ENCODE data around the gene LPCAT1. TPM values are rescaled to one million over a fixed set of nuclear protein-coding genes. Genes with fewer than 3 reads are reported as not detected.

LPCAT1 gene
- total and polyA plus RNA-seq, 2 of the 13 experiments (the other 11 are each of a cell fraction or from before 2014, with no cell fraction given): 29.8 to 90.6 TPM

- TF ChIP-seq ZNF839 (CRISPR knock-in tag; IDR thresholded peaks at IDR 0.05; ENCODE audit: borderline replicate concordance) (no peak), ZFP62 (CRISPR knock-in tag; IDR thresholded peaks at IDR 0.05) (no peak), ZNF234 (CRISPR knock-in tag; conservative IDR thresholded peaks at IDR 0.05) (no peak), PHF21A (CRISPR knock-in tag; IDR thresholded peaks at IDR 0.05) (peak; percentile 96), HNRNPUL1 (IDR thresholded peaks at IDR 0.05; ENCODE audit: low read depth, low read length) (no peak), TGIF2 (CRISPR knock-in tag; IDR thresholded peaks at IDR 0.05) (peak; percentile 83), ZNF761 (CRISPR knock-in tag; conservative IDR thresholded peaks at IDR 0.05) (no peak), ETV6 (CRISPR knock-in tag; conservative IDR thresholded peaks at IDR 0.05) (no peak), SIN3B (IDR thresholded peaks at IDR 0.05; ENCODE audit: low read length) (no peak), TARDBP (CRISPR knock-in tag; IDR thresholded peaks at IDR 0.05) (peak; percentile 86), SMC3 (IDR thresholded peaks at IDR 0.05; ENCODE audit: low read length) (no peak; the same call in 1 of the 2 replicates), PAWR (CRISPR knock-in tag; IDR thresholded peaks at IDR 0.05; ENCODE audit: borderline replicate concordance) (no peak), ARNT2 (CRISPR knock-in tag; IDR thresholded peaks at IDR 0.05; ENCODE audit: low read depth) (peak; percentile 82; the same call in 1 of the 2 replicates), SMARCE1 (IDR thresholded peaks at IDR 0.05; ENCODE audit: borderline replicate concordance) (no peak), KMT2A (CRISPR knock-in tag; IDR thresholded peaks at IDR 0.05) (no peak), MTF1 (CRISPR knock-in tag; IDR thresholded peaks at IDR 0.05) (no peak), ZNF460 (CRISPR knock-in tag; IDR thresholded peaks at IDR 0.05; ENCODE audit: borderline replicate concordance) (no peak; the same call in 1 of the 2 replicates), SOX13 (IDR thresholded peaks at IDR 0.05) (peak; percentile 60), SOX13 (CRISPR knock-in tag; conservative IDR thresholded peaks at IDR 0.05 in 1 of 2, IDR thresholded peaks at IDR 0.05 in 1 of 2) (peak in 1 of 2 experiments; percentile 87; a peak in 2 of 4 replicates), SUZ12 (IDR thresholded peaks at IDR 0.05; ENCODE audit: low read depth, low read length) (no peak), GPN1 (CRISPR knock-in tag; IDR thresholded peaks at IDR 0.05; ENCODE audit: borderline replicate concordance) (no peak), ZNF816 (CRISPR knock-in tag; IDR thresholded peaks at IDR 0.05; ENCODE audit: borderline replicate concordance) (no peak), ZNF598 (CRISPR knock-in tag; IDR thresholded peaks at IDR 0.05; ENCODE audit: borderline replicate concordance) (no peak; the same call in 1 of the 2 replicates), ZNF644 (CRISPR knock-in tag; IDR thresholded peaks at IDR 0.05; ENCODE audit: low read depth) (0 out of 2 replicates have a peak, but pooled peaks have one; percentile 42), GATAD1 (CRISPR knock-in tag; IDR thresholded peaks at IDR 0.05) (peak; percentile 58), ZFP36L2 (CRISPR knock-in tag; IDR thresholded peaks at IDR 0.05) (no peak), ZNF616 (CRISPR knock-in tag; IDR thresholded peaks at IDR 0.05; ENCODE audit: low read depth) (peak; percentile 87), CSRNP2 (CRISPR knock-in tag; conservative IDR thresholded peaks at IDR 0.05; ENCODE audit: low read depth) (no peak), ZNF879 (CRISPR knock-in tag; IDR thresholded peaks at IDR 0.05) (no peak), THAP8 (CRISPR knock-in tag; IDR thresholded peaks at IDR 0.05; ENCODE audit: borderline replicate concordance) (no peak)
These were observed 31.4 kb upstream of the LPCAT1 start (continued) for GRCh38 chr5:1555011-1555807.

Measured in HepG2 (cell line).